T-helper 17 cell (primary cell): ENCODE data around the gene CREBZF. TPM values are rescaled to one million over a fixed set of nuclear protein-coding genes. Genes with fewer than 3 reads are reported as not detected.
"Not testable (repeated sequence)": the region's sequence is repeated elsewhere in the genome, so short reads cannot be mapped to it uniquely, and the experiment has no call there.

ENCODE experiments used
- ATAC-seq: fragments of 150-1000 bp; cut with Tn5 transposase; 2 replicates; pipeline ENCODE4 v1.10.0; 2021; ENCODE audit warnings: mild to moderate bottlenecking, moderate library complexity
- DNase-seq, 3 donors: peaks; one replicate each; pipeline versions ENCODE4 v3.0.0 to v3.0.0-alpha.2; 2020 to 2021
- H3K9me3 ChIP-seq: one replicate; pipeline ENCODE4 v1.7.0; 2013; ENCODE audit warnings: low read length, mild to moderate bottlenecking; ENCODE audit not compliant: control insufficient read depth, poor library complexity, severe bottlenecking
- H3K27ac Mint-ChIP-seq: one replicate; pipeline ENCODE4 v1.8.0; 2022; ENCODE audit warnings: mild to moderate bottlenecking, moderate library complexity, mixed read lengths
- H3K27me3 Mint-ChIP-seq: one replicate; pipeline ENCODE4 v1.8.0; 2022; ENCODE audit warnings: mixed read lengths
- H3K36me3 Mint-ChIP-seq: one replicate; pipeline ENCODE4 v1.8.0; 2022; ENCODE audit warnings: low read depth, mixed read lengths
- H3K4me1 Mint-ChIP-seq: one replicate; pipeline ENCODE4 v1.8.0; 2022; ENCODE audit warnings: mild to moderate bottlenecking, mixed read lengths
- H3K4me3 Mint-ChIP-seq: one replicate; pipeline ENCODE4 v1.8.0; 2022; ENCODE audit warnings: mild to moderate bottlenecking, moderate library complexity, mixed read lengths
- total RNA-seq, 4 donors: library from RNA in 2 of 4; stranded (reverse) in 2 of 4; gene quantifications; one replicate each; pipeline ENCODE4 v1.2.3 and lab custom pipeline; 2022 to 2026

Gene CREBZF
- total RNA-seq, 2 donors from 2014 or later, result 46.6 to 50.5 TPM

DNA sequence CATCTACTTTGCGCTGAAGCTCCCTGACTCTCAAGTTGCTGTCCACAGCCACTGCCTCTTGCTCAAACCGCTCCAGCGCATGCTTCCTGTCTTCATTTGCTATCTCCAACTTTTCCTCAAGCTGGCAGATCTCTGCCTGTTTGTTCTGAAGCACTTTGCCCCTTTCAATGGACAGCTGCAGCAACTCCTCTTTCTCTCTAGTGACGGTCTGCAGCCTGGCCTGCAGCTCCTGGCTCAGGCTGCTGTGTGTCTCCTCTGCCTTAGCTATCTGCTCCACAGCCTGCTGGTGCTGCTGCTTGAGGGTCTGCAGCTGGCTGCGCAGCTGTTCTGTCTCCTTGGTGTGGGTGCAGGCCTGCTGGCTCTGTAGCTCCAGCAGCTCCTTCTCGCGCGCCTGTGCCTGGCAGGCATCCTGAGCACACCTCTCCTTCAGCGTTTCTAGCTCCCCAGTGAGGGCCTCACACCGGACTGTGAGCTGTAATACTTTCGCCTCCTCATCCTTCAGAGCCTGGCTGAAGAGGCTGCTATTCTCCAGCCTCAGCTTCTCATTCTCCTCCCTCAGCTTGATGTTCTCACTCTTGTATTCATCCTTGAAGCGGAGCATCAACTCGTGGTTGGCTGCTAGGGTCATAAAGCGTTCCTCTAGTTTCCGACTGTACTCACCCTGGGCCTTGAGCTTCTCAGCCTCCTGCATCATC lies 20.3 kb upstream of the CREBZF start:
- Mint-ChIP-seq H3K4me3 (no peak overlapping the region), H3K27me3 (peaks cover 14% of the 10 kb centered on the region), H3K27ac (no peak overlapping the region), H3K4me1 (peaks cover 23% of the 10 kb centered on the region), H3K36me3 (peaks cover 3% of the 10 kb centered on the region)
- H3K9me3 ChIP-seq, result no peaks in the 10 kb centered on the region
- ATAC-seq (no peak), DNase-seq (no peak)

DNA sequence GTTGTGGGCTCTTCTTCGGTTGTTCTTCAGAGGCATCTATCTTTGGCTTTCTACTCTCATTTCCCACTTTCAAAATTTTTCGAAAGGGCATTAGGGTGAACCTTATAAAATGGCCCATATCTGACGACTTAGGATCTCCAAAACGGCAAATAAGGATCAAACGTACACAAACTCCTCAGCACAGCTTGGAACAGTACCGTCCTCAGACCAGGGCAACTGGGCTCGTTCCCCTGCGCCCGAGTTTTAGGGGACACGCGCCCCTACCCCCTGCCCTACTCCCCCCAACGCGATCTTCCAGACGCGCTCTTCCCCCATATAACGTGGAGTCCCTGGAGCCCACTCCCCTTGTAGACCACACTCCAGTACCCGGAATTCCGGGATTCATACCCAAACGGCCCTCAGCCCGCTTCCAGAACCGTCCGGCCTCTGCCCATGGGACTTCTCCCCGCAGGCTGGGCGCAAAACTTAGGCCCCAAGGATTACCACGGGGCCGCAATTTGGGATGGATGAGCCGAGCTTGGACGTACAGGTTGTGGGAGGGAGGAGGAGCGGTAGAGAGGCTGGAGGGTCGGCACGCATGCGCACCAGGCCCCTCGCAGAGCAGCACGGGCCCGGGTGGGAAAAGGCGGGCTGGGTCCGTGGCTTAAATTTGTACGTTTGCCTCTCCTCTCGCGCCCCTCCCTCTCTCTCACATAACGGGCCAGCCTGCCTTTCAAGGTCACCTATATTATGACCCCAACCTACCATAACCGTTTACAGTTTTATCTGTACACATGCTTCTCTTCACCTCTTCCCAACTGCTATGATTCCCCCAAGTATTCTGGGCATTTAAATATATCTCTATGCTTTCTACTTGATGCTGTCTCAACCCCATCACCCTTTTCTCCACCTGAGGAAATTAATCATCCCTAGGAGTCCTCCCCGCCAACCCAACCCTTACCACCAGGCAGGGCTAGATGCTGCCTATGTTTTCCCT lies 17.7 kb upstream of the CREBZF start:
- H3K9me3 ChIP-seq, result no peaks in the 10 kb centered on the region
- Mint-ChIP-seq H3K4me1 (peaks cover 23% of the 10 kb centered on the region), H3K36me3 (no peaks in the 10 kb centered on the region), H3K27me3 (peaks cover 8% of the 10 kb centered on the region), H3K4me3 (peak overlapping the region; percentile 93), H3K27ac (peak overlapping the region; percentile 88)
- ATAC-seq, result peak; percentile 72
- peak; percentile 33 to 43 (median 38) for DNase-seq

DNA sequence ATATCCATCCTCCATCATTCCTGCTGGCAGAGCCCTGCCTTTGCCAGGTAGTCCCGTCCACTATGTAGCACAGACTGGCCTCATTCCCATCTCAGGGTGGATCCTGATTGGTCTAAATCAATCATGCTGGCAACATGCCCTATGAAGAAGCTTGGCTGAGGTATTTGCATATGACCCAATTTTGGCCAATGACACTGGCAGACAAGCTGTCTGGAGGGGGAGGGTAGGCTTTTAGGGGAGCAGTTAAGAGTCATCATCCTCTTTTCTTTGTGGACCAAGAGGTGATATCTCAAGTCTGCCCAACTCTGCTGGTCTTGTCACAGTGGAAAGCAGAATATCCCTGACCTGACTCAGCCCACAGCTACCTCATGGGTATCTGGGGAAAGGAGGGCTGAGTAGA lies 16.0 kb upstream of the CREBZF start:
- no peak for DNase-seq
- peak; percentile 76 for ATAC-seq
- H3K4me3 Mint-ChIP-seq, result no peak overlapping the region
- no peaks in the 10 kb centered on the region for H3K36me3 Mint-ChIP-seq
- peaks cover 23% of the 10 kb centered on the region for H3K4me1 Mint-ChIP-seq
- no peaks in the 10 kb centered on the region for H3K9me3 ChIP-seq
- H3K27ac Mint-ChIP-seq, result no peak overlapping the region
- H3K27me3 Mint-ChIP-seq, result peaks cover 8% of the 10 kb centered on the region

DNA sequence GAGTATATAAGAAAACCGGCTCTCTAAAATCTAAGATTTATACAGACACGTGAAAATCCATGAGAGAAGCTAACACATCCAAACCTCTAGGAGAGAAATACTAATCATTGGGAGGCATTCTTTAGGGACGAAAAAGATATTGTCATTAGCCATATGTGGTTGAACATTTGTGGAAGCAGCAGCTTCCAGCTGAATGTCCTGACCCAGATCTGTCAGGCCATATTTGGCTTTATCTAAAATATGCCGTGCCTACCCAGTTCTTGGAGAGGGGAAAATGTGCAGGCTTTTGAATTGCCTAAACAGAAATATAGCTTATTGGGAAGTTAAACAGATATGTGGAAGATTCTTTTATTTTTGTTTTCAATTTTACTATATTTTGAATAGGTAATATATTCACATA lies 14.6 kb upstream of the CREBZF start:
- no peaks in the 10 kb centered on the region for H3K36me3 Mint-ChIP-seq
- ATAC-seq (no peak), DNase-seq (no peak)
- H3K27ac Mint-ChIP-seq, result no peak overlapping the region
- peaks cover 20% of the 10 kb centered on the region for H3K4me1 Mint-ChIP-seq
- H3K27me3 Mint-ChIP-seq, result peaks cover 4% of the 10 kb centered on the region
- H3K9me3 ChIP-seq, result no peaks in the 10 kb centered on the region
- H3K4me3 Mint-ChIP-seq, result no peak overlapping the region

DNA sequence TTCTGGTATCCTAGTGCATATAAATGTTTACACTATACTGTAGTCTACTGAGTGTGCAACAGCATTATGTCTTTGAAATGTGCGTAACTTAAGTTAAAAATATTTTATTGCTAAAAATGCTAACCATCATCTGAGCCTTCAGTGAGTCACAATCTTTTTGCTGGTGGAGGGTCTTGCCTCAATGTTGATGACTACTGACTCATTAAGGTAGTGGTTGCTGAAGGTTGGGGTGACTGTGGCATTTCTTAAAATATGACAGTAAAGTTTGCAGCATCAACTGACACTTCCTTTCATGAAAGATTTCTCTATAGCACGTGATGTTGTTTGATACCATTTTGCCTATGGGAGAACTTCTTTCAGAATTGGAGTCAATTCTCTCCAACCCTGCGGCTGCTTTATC lies 8.5 kb upstream of the CREBZF start:
- Mint-ChIP-seq H3K4me1 (no peaks in the 10 kb centered on the region), H3K27ac (no peak overlapping the region), H3K27me3 (peaks cover 9% of the 10 kb centered on the region), H3K36me3 (no peaks in the 10 kb centered on the region), H3K4me3 (no peak overlapping the region)
- DNase-seq (no peak), ATAC-seq (no peak)
- H3K9me3 ChIP-seq, result no peaks in the 10 kb centered on the region

DNA sequence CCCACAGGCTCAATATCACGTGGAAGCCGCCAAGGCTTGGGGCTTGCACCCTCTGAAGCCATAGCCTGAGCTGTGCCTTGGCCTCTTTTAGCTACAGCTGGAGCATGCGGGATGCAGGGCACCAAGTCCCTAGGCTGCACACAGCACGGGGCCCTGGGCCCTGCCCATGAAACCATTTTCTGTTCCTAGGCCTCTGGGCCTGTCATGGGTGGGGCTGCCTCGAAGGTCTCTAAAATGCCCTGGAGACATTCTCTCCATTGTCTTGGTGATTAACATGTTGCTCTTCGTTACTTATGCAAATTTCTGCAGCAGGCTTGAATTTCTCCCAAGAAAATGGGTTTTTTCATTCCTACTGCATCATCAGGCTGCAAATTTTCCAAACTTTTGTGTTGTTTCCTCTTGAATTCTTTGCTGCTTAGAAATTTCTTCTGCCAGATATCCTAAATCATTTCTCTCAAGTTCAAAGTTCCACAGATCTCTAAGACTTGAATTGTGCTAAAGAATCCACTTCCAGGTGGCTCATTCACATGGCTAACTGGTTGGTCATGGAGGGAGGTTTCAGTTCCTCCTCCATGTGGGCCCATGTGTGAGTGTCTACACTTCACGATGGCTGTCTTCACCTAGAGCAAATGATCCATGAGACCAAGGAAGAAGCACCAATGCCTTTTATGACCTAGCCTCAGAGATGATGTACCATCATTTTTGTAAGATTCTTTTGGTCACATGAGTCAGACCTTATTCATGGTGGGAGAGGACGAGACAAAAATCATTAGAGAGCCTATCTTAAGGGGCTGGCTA lies 7.4 kb upstream of the CREBZF start:
- ATAC-seq (no peak), DNase-seq (no peak)
- no peaks in the 10 kb centered on the region for H3K9me3 ChIP-seq
- no peak overlapping the region for H3K4me3 Mint-ChIP-seq
- no peak overlapping the region for H3K27ac Mint-ChIP-seq
- H3K4me1 Mint-ChIP-seq, result no peaks in the 10 kb centered on the region
- H3K36me3 Mint-ChIP-seq, result no peaks in the 10 kb centered on the region
- H3K27me3 Mint-ChIP-seq, result peaks cover 9% of the 10 kb centered on the region

DNA sequence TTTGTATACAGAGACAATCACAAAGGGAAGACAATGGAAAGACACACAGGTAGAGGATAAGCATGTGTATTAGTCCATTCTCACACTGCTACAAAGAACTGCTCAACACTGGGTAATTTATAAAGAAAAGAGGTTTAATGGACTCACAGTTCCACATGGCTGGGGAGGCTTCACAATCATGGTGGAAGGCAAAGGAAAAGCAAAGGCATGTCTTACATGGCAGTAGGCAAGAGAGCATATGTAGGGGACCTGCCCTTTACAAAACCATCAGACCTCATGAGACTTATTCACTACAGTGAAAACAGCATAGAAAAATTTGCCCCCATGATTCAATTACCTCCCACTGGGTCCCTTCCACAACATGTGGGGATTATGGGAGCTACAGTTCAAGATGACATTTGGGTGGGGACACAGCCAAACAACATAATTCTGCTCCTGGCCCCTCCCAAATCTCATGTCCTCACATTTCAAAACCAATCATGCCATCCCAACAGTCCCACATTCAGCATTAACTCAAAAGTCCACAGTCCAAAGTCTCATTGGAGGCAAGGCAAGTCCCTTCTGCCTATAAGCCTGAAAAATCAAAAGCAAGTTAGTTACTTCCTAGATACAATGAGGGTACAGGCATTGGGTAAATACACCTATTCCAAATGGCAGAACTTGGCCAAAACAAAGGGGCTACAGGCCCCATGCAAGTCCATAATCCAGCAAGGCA lies 6.2 kb upstream of the CREBZF start:
- ATAC-seq, H3K27me3 Mint-ChIP-seq, H3K36me3 Mint-ChIP-seq, H3K9me3 ChIP-seq, DNase-seq, H3K27ac Mint-ChIP-seq, H3K4me1 Mint-ChIP-seq, H3K4me3 Mint-ChIP-seq: not testable (repeated sequence)

DNA sequence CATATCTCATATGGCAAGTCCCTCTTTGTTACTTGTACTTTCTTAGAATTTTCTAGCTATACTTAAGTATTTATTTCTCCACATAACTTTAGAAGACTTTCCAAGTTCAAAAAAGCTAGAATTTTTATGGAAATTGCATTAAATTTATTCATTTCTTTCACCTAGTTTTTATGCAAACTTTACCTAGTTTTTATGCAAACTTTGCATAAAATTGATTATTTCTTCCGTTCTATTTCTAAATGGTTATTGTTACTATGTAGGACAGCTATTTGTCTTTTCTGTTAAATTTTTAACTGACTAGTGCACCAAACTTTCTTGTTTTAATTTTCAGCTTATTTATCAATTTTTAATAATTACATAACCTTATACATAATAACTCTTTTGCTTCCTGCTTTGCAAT lies 3.2 kb upstream of the CREBZF start:
- no peaks in the 10 kb centered on the region for H3K9me3 ChIP-seq
- no peak for DNase-seq
- no peak overlapping the region for H3K4me3 Mint-ChIP-seq
- H3K4me1 Mint-ChIP-seq, result peaks cover 14% of the 10 kb centered on the region
- H3K36me3 Mint-ChIP-seq, result peaks cover 3% of the 10 kb centered on the region
- H3K27ac Mint-ChIP-seq, result no peak overlapping the region
- no peak for ATAC-seq
- peaks cover 9% of the 10 kb centered on the region for H3K27me3 Mint-ChIP-seq

DNA sequence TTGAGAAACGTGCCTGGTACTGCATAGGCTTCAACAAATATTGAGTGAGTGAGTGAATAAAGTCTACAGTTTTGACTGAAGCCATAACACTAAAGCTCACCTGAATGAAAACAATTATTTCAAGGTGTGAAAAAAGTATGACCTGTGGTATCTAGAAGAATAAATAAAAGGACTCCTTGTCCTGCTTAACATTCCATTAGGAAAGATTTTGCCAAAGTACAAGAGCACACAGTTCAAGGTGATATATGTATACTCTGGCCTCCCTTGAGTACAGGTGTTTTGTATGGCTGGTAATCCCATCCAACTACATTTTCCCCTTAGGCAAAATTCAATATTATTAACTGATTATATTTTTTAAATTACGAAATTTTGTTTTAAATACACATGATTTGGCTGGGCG lies 1.8 kb upstream of the CREBZF start:
- H3K4me1 Mint-ChIP-seq, result peaks cover 19% of the 10 kb centered on the region
- no peak overlapping the region for H3K27ac Mint-ChIP-seq
- ATAC-seq (no peak), DNase-seq (no peak)
- no peak overlapping the region for H3K4me3 Mint-ChIP-seq
- H3K9me3 ChIP-seq, result no peaks in the 10 kb centered on the region
- H3K27me3 Mint-ChIP-seq, result peaks cover 9% of the 10 kb centered on the region
- peaks cover 3% of the 10 kb centered on the region for H3K36me3 Mint-ChIP-seq

DNA sequence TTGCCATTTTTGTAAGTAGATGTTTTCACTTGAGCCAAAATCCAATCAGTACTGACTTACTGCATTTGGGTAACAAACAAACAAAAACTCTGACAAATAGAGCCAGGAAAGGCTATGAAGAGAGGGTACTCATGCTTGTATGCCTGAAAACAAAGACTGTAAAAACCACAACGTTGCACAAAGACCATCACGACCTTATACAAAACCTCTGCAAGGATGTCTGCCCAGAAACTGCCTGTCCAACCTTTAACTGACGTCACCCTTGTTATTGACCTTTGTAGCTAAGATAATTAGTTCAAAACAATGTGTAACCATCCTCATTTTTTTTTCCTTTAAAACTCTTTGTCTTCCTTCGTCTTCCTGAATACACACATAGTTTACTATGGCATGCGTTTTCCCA lies 804 bp upstream of the CREBZF start:
- Mint-ChIP-seq H3K27ac (peak overlapping the region; percentile 100), H3K4me3 (peak overlapping the region; percentile 33), H3K4me1 (peaks cover 24% of the 10 kb centered on the region), H3K27me3 (peaks cover 4% of the 10 kb centered on the region), H3K36me3 (peaks cover 3% of the 10 kb centered on the region)
- DNase-seq (no peak), ATAC-seq (no peak)
- H3K9me3 ChIP-seq, result no peaks in the 10 kb centered on the region

DNA sequence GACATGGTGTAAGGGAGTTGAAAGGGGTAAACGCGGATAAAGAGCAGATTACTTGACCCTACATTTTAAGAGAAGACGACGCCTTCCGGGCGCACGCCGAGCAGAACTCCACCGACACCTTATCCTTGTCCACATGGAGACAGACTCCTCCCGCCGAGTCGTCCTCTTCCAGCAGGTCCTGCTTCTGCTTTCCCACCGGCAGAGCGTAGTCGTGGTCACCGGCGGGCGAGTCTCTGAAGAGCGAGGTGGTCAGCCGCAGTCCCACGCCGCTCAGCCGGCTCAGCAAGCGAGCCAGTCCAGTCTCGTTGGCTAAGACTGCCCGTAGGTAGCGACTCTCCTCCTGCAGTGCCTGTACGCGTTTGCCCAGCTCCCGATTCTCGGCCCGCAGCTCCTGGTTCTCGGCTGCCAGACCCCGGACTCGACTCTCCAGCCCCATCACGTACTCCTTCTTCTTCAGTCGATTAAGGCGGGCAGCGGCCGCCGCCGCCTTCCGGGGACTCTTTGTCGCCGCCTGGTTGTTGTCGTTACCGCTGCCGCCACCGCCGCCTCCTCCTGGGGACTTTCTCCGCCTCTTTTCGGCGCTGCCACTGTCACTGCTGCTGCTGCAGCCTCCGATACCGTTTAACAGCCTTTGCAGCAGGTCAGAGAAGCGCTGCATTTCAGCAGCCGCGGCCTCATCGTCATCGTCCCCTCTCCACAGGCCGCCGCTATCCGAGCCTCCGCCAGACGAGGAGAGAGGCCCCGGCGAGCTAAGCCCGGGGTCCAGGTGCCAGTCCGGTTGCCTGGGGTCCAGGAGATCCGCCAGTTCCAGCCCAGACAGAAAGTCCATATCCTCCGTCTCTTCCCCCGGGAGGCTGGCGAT lies 945 bp downstream of the CREBZF start:
- DNase-seq, result peak; percentile 81 to 88 (median 86)
- Mint-ChIP-seq H3K4me1 (peaks cover 34% of the 10 kb centered on the region), H3K27me3 (no peaks in the 10 kb centered on the region), H3K36me3 (peaks cover 3% of the 10 kb centered on the region), H3K27ac (peak overlapping the region; percentile 100), H3K4me3 (peak overlapping the region; percentile 100)
- ATAC-seq, result peak; percentile 87
- no peaks in the 10 kb centered on the region for H3K9me3 ChIP-seq
